Measurements from ENCODE around the gene AHDC1.

AHDC1 gene

GRCh38 chr1:27589841-27590426, 14.0 kb downstream of the AHDC1 start (continued):
- TF ChIP-seq ZNF707 (tag by site-specific recombination; IDR thresholded peaks at IDR 0.05) = no peak
- TF ChIP-seq SALL2 (tag by site-specific recombination; IDR thresholded peaks at IDR 0.05; ENCODE audit: borderline replicate concordance) = no peak
- TF ChIP-seq TRIM28 (IDR thresholded peaks at IDR 0.05; ENCODE audit: borderline replicate concordance, low read length) = no peak
- TF ChIP-seq GFI1B (tag by site-specific recombination; IDR thresholded peaks at IDR 0.05) = no peak
- TF ChIP-seq ZNF747 (tag by site-specific recombination; IDR thresholded peaks at IDR 0.05) = no peak
- peak; percentile 53; the same call in 1 of the 2 replicates for TF ChIP-seq ZBTB48 (tag by site-specific recombination; IDR thresholded peaks at IDR 0.05)
- TF ChIP-seq ZNF16 (tag by site-specific recombination; IDR thresholded peaks at IDR 0.05; ENCODE audit: low read depth) = no peak
- 0 out of 2 replicates have a peak, but pooled peaks have one; percentile 57 for TF ChIP-seq ZNF223 (tag by site-specific recombination; IDR thresholded peaks at IDR 0.05)
- no peak for TF ChIP-seq GLI4 (tag by site-specific recombination; IDR thresholded peaks at IDR 0.05)
- TF ChIP-seq PATZ1 (tag by site-specific recombination; IDR thresholded peaks at IDR 0.05) = peak; percentile 47
- TF ChIP-seq ZBTB20 (tag by site-specific recombination; IDR thresholded peaks at IDR 0.05) = peak; percentile 61; the same call in 1 of the 2 replicates
- no peak for TF ChIP-seq ZNF830 (tag by site-specific recombination; IDR thresholded peaks at IDR 0.05; ENCODE audit: low read depth)
- TF ChIP-seq ZNF513 (tag by site-specific recombination; IDR thresholded peaks at IDR 0.05) = no peak
- 0 out of 2 replicates have a peak, but pooled peaks have one; percentile 26 for TF ChIP-seq KLF7 (tag by site-specific recombination; IDR thresholded peaks at IDR 0.05; ENCODE audit: borderline replicate concordance)
- TF ChIP-seq ZSCAN4 (tag by site-specific recombination; IDR thresholded peaks at IDR 0.05) = no peak
- no peak for TF ChIP-seq ZNF548 (tag by site-specific recombination; IDR thresholded peaks at IDR 0.05)
- TF ChIP-seq ZNF155 (tag by site-specific recombination; IDR thresholded peaks at IDR 0.05) = no peak
- TF ChIP-seq ZNF169 (tag by site-specific recombination; IDR thresholded peaks at IDR 0.05) = no peak
- peak; percentile 87 for TF ChIP-seq KLF1 (tag by site-specific recombination; IDR thresholded peaks at IDR 0.05)
- no peak for TF ChIP-seq ZNF433 (tag by site-specific recombination; IDR thresholded peaks at IDR 0.05; ENCODE audit: low read depth)
- TF ChIP-seq SP3 (tag by site-specific recombination; IDR thresholded peaks at IDR 0.05) = peak; percentile 47; the same call in 1 of the 2 replicates
- no peak for TF ChIP-seq ZSCAN5A (tag by site-specific recombination; IDR thresholded peaks at IDR 0.05)
- no peak for TF ChIP-seq ZNF610 (tag by site-specific recombination; IDR thresholded peaks at IDR 0.05; ENCODE audit: borderline replicate concordance)
- TF ChIP-seq ZNF768 (tag by site-specific recombination; IDR thresholded peaks at IDR 0.05) = no peak
- no peak for TF ChIP-seq ZNF776 (tag by site-specific recombination; IDR thresholded peaks at IDR 0.05; ENCODE audit: borderline replicate concordance)
- no peak for TF ChIP-seq ZNF280D (tag by site-specific recombination; IDR thresholded peaks at IDR 0.05)
- TF ChIP-seq ZNF324 (tag by site-specific recombination; IDR thresholded peaks at IDR 0.05) = no peak
- no peak for TF ChIP-seq ZNF19 (tag by site-specific recombination; IDR thresholded peaks at IDR 0.05; ENCODE audit: low read depth)
- peak; percentile 81 for TF ChIP-seq GLIS1 (tag by site-specific recombination; IDR thresholded peaks at IDR 0.05)
- TF ChIP-seq ZNF221 (tag by site-specific recombination; IDR thresholded peaks at IDR 0.05; ENCODE audit: borderline replicate concordance) = no peak
- TF ChIP-seq ZNF211 (tag by site-specific recombination; IDR thresholded peaks at IDR 0.05; ENCODE audit: low read depth) = no peak
- TF ChIP-seq ZNF24 (tag by site-specific recombination; IDR thresholded peaks at IDR 0.05) = no peak
- no peak for TF ChIP-seq ZNF248 (tag by site-specific recombination; IDR thresholded peaks at IDR 0.05)
